ENCODE data around the gene GOLT1A.
"Not testable (repeated sequence)": the region's sequence is repeated elsewhere in the genome, so short reads cannot be mapped to it uniquely, and the experiment has no call there.

The GOLT1A gene

DNA sequence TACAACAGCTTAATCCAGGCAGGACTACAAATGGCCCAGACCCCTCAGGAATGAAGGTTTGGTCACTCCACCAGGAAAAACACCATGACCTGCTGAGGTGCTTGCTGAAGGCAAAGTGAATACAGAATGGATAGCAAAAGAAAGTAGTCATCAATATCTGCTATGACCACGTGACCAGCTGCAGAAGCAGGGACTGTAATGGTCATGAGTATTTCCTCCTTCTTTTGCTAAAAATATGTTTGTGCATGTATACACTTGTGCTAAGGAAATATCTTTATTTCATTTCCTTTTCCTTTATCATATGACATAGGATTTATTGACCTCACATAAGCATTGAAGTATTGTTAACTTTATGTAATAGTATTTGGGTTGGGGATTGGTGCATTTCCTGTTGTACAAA lies 26.4 kb upstream of the GOLT1A start:
- no peak for DNase-seq (ENCODE audit: low spot score in 2 of 2)

DNA sequence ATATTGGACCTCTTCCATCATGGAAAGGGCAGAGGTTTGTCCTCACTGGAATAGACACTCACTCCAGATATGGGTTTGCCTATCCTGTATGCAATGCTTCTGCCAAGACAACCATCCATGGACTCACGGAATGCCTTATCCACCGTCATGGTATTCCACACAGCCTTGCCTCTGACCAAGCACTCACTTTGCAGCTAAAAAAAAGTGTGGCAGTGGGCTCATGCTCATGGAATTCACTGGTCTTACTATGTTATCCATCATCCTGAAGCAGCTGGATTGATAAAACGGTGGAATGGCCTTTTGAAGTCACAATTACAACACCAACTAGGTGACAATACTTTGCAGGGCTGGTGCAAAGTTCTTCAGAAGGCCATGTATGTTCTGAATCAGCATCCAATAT lies 25.6 kb upstream of the GOLT1A start:
- not testable (repeated sequence) for DNase-seq (ENCODE audit: low spot score in 2 of 2); H3K27ac Mint-ChIP-seq (ENCODE audit: low read depth); H3K4me3 Mint-ChIP-seq; ATAC-seq (replicated peaks; ENCODE audit: extremely low read depth, poor library complexity, severe bottlenecking); H3K36me3 Mint-ChIP-seq (ENCODE audit: insufficient read depth); H3K9me3 Mint-ChIP-seq; H3K4me1 Mint-ChIP-seq
- peaks cover 32% of the 10 kb centered on the region for H3K27me3 Mint-ChIP-seq

More for the DNA sequence above, 26.4 kb upstream of the GOLT1A start:
- H3K36me3 Mint-ChIP-seq (ENCODE audit: insufficient read depth): no peaks in the 10 kb centered on the region
- peaks cover 40% of the 10 kb centered on the region for H3K27me3 Mint-ChIP-seq
- H3K4me1 Mint-ChIP-seq: no peaks in the 10 kb centered on the region
- H3K27ac Mint-ChIP-seq (ENCODE audit: low read depth): no peak overlapping the region
- H3K9me3 Mint-ChIP-seq: no peaks in the 10 kb centered on the region
- ATAC-seq (replicated peaks; ENCODE audit: extremely low read depth, poor library complexity, severe bottlenecking): no peak
- H3K4me3 Mint-ChIP-seq: no peak overlapping the region

DNA sequence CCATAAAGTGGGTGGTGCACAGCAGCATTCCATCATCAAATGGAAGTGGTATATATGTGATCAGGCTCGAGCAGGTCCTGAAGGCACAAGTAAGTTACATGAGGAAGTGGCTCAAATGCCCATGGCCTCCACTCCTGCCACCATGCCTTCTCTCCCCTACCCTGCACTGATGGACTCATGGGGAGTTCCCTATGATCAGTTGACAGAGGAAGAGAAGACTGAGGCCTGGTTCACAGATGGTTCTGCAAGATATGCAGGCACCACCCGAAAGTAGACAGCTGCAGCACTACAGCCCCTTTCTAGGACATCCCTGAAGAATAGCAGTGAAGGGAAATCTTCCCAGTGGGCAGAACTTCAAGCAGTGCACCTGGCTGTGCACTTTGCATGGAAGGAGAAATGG lies 24.7 kb upstream of the GOLT1A start:
- H3K4me3 Mint-ChIP-seq; DNase-seq (ENCODE audit: low spot score in 2 of 2); H3K9me3 Mint-ChIP-seq; H3K27ac Mint-ChIP-seq (ENCODE audit: low read depth); ATAC-seq (replicated peaks; ENCODE audit: extremely low read depth, poor library complexity, severe bottlenecking); H3K4me1 Mint-ChIP-seq; H3K36me3 Mint-ChIP-seq (ENCODE audit: insufficient read depth): not testable (repeated sequence)
- peaks cover 29% of the 10 kb centered on the region for H3K27me3 Mint-ChIP-seq

DNA sequence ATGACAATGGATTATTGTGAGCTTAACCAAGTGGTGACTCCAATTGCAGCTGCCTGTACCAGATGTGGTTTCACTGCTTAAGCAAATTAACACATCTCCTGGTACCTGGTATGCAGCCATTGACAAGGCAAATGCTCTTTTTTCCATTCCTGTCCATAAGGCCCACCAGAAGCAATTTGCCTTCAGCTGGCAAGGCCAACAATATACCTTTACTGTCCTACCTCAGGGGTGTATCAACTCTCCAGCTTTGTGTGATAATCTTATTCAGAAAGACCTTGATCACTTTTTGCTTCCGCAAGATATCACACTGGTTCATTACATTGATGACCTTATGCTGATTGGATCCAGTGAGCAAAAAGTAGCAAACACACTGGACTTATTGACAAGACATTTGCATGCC lies 23.7 kb upstream of the GOLT1A start:
- peaks cover 26% of the 10 kb centered on the region for H3K27me3 Mint-ChIP-seq
- H3K9me3 Mint-ChIP-seq; H3K4me1 Mint-ChIP-seq; ATAC-seq (replicated peaks; ENCODE audit: extremely low read depth, poor library complexity, severe bottlenecking); H3K36me3 Mint-ChIP-seq (ENCODE audit: insufficient read depth); DNase-seq (ENCODE audit: low spot score in 2 of 2); H3K4me3 Mint-ChIP-seq; H3K27ac Mint-ChIP-seq (ENCODE audit: low read depth): not testable (repeated sequence)

DNA sequence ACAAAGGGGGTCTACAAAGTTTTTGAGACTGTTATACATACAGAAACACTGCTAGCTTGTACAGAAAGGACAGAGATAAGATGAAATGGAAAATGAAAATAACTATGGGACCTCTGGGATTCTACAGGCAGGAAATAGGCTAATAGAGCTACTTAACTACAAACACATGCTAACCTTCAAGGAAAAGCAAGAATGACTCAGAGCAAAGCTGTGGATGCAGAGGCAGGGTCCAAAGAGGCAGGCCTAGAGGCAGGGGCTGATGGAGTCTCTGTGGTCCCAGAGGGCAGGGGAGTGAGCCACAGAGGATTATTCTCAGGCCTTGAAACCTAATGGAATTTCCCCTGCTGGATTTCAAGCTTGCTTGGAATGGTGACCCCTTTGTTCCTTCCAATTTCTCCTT lies 18.7 kb upstream of the GOLT1A start:
- H3K27ac Mint-ChIP-seq (ENCODE audit: low read depth): no peak overlapping the region
- no peak for ATAC-seq (replicated peaks; ENCODE audit: extremely low read depth, poor library complexity, severe bottlenecking)
- no peak overlapping the region for H3K4me3 Mint-ChIP-seq
- H3K9me3 Mint-ChIP-seq: no peaks in the 10 kb centered on the region
- no peaks in the 10 kb centered on the region for H3K4me1 Mint-ChIP-seq
- H3K27me3 Mint-ChIP-seq: peaks cover 21% of the 10 kb centered on the region
- H3K36me3 Mint-ChIP-seq (ENCODE audit: insufficient read depth): no peaks in the 10 kb centered on the region
- no peak for DNase-seq (ENCODE audit: low spot score in 2 of 2)

DNA sequence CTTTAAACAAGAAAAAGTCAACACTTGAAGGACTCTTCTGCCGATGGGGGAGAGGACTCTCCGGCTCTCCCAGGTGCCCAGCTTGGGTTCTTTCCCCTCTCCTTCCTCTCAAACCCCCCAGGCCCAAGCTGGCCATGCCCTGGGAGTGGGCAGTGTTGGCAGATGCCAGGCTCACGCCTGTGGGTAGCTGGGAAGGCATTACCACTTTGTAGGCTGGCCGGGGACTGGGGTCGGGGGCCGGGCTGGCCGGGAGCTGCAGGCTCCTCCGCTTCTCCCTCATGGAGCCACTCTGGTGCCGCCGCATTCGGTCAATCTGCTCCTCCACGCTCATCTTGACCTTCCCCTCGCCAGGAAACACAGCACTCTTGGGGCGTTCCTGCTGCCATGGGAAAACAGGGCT lies 16.4 kb upstream of the GOLT1A start:
- H3K36me3 Mint-ChIP-seq (ENCODE audit: insufficient read depth): no peaks in the 10 kb centered on the region
- no peak for DNase-seq (ENCODE audit: low spot score in 2 of 2)
- no peak overlapping the region for H3K27ac Mint-ChIP-seq (ENCODE audit: low read depth)
- no peak overlapping the region for H3K4me3 Mint-ChIP-seq
- ATAC-seq (replicated peaks; ENCODE audit: extremely low read depth, poor library complexity, severe bottlenecking): no peak
- H3K4me1 Mint-ChIP-seq: no peaks in the 10 kb centered on the region
- H3K27me3 Mint-ChIP-seq: peaks cover 8% of the 10 kb centered on the region
- no peaks in the 10 kb centered on the region for H3K9me3 Mint-ChIP-seq

DNA sequence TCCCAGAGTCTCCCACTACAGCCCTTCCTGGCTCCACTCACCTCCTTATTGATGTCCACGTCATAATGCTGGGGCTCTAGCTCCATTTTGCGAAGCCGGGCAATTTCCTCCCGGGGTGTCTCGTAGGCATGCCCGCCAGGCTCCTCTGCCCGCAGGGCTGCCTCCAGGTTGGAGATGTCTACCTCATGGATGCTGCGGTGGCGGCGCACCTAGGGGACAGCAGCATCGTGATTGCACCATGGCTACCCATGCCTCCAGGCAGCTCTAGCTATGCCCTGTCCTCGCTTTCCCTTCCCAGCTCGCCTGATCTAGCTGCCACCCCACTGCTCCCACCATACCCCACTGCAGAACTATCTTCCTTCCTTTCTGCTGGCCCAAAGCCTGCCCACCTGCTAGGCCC lies 15.1 kb upstream of the GOLT1A start:
- ATAC-seq (replicated peaks; ENCODE audit: extremely low read depth, poor library complexity, severe bottlenecking) (no peak), DNase-seq (ENCODE audit: low spot score in 2 of 2) (no peak)
- Mint-ChIP-seq H3K4me1 (no peaks in the 10 kb centered on the region), H3K4me3 (no peak overlapping the region), H3K9me3 (no peaks in the 10 kb centered on the region), H3K36me3 (ENCODE audit: insufficient read depth) (no peaks in the 10 kb centered on the region), H3K27ac (ENCODE audit: low read depth) (no peak overlapping the region), H3K27me3 (peaks cover 8% of the 10 kb centered on the region)

DNA sequence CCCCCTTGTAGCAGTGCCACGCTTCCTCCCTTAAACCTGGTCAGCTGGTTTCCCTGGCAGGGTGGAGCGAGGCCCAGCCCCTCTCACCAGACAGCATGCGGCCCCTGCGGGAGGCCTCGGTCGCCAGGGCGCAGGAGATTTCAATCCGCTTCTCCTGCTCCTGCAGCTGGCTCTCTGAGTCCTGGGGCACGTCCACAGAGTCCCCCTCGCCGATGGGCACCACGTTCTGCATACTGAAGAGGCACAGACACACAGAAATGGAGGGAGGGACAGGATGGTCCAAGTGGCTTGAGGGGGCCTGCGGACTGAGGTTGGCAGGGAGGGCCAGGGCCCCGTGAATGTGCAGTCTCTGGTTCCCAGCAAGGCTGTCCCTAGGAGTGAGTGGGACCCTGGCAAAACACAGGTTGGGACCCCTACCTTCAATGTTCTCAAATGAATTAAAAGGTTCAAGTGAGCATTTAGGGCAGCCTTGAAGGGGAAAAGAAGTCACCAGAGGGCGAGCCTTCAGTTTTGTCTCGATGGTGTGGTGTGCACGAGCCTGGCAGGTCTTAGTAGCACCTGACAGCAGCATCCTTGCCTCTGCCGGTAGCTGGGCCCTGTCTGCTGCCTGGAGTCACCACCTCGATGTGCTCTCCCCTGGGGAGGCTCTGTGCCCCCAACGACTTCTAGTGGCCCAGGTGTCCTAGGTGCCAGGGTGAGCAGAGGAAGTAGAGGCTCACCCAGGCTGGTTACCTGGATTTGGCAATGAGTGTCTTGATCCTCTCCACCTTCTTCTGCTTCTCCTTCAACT lies 14.4 kb upstream of the GOLT1A start:
- no peak overlapping the region for H3K4me3 Mint-ChIP-seq
- no peak overlapping the region for H3K27ac Mint-ChIP-seq (ENCODE audit: low read depth)
- no peak for DNase-seq (ENCODE audit: low spot score in 2 of 2)

DNA sequence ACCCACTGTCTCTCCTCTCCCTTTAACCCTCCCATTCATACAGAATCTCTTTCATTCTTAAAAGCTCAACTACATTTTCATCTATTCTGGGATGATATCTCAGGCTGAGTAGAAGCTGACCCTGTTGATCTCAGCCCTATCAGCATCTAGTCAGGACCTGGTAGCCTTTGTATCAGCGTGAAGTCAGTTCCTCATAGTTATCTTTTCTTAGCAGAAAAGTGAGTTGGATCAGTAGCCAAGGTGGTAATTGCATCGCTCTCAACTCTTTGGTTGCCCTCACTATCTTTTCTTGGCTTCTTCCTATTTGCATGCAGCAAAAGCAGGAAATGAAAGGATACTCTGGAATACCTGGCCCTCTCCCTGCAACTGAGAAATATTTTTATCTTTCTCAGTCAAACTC lies 13.6 kb upstream of the GOLT1A start:
- no peak for ATAC-seq (replicated peaks; ENCODE audit: extremely low read depth, poor library complexity, severe bottlenecking)
- Mint-ChIP-seq H3K4me1 (no peaks in the 10 kb centered on the region), H3K27ac (ENCODE audit: low read depth) (no peak overlapping the region), H3K27me3 (peaks cover 8% of the 10 kb centered on the region), H3K4me3 (no peak overlapping the region), H3K9me3 (no peaks in the 10 kb centered on the region), H3K36me3 (ENCODE audit: insufficient read depth) (no peaks in the 10 kb centered on the region)
- no peak for DNase-seq (ENCODE audit: low spot score in 2 of 2)

More for the DNA sequence above, 14.4 kb upstream of the GOLT1A start:
- Mint-ChIP-seq H3K9me3 (no peaks in the 10 kb centered on the region), H3K27me3 (peaks cover 8% of the 10 kb centered on the region), H3K4me1 (no peaks in the 10 kb centered on the region), H3K36me3 (ENCODE audit: insufficient read depth) (no peaks in the 10 kb centered on the region)
- ATAC-seq (replicated peaks; ENCODE audit: extremely low read depth, poor library complexity, severe bottlenecking): no peak

DNA sequence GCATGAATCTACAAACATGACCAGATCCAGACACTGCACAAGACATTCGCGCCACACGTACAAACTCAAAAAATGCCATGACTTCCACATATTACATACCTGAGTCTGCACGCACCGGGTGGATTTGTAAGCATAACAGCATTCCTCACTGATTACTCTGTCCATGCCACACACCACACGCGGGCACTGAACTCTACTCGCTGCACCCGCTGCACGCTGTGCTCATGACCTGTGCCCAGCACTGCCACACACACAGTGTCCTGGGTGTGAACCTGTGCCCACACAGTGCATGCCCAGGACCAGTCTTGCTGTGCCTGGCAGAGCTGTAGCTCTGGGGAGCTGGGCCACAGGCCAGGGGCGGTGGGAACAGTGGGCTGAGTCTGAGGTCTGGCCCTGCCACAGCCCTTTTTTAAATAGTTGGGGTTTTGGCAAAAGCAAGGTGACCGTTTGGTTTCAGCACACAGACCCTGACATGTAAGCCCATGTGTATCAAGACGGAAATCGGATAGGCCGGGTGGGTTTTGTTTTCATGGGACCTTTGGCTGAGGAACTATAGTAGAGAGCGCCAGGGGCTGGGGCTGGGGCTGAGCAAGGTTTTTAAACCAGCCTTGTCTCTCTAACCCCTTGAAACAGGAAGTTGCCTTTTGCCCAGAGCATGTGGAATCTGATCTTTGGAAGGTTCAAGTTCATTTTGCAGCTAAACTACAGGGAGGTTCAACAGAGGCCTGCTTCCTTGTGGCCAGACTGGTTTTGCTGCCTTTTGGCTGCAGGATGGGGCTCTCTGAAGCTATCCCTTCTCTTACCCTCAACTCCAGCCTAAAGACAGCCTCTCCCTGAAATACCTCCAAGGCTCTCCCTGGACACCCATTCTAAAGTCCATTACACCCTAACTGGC lies 12.3 kb upstream of the GOLT1A start:
- Mint-ChIP-seq H3K9me3 (no peaks in the 10 kb centered on the region), H3K4me1 (no peaks in the 10 kb centered on the region), H3K4me3 (no peak overlapping the region), H3K27me3 (peaks cover 8% of the 10 kb centered on the region), H3K27ac (ENCODE audit: low read depth) (no peak overlapping the region), H3K36me3 (ENCODE audit: insufficient read depth) (no peaks in the 10 kb centered on the region)
- no peak for DNase-seq (ENCODE audit: low spot score in 2 of 2)
- ATAC-seq (replicated peaks; ENCODE audit: extremely low read depth, poor library complexity, severe bottlenecking): no peak

DNA sequence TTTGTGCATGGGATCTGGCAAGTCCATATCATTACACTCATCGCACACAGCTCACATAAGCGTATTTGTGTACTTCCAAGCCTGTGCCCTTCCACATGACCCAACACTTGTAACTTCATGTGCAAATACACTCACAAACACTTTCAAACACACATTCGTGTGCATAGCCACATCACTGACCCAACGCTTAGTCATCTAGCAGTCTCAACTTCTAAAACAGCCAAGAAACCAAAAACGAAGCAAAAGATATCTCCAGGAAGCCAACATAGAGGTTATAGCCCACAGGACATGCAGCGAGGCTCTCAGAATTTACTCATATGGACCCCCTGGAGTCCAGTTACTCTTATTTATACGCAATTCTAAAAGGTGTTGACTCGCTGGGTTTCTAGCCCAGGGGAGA lies 10.9 kb upstream of the GOLT1A start:
- ATAC-seq (replicated peaks; ENCODE audit: extremely low read depth, poor library complexity, severe bottlenecking) (no peak), DNase-seq (ENCODE audit: low spot score in 2 of 2) (no peak)
- Mint-ChIP-seq H3K27ac (ENCODE audit: low read depth) (no peak overlapping the region), H3K4me3 (no peak overlapping the region), H3K4me1 (no peaks in the 10 kb centered on the region), H3K9me3 (no peaks in the 10 kb centered on the region), H3K27me3 (peaks cover 8% of the 10 kb centered on the region), H3K36me3 (ENCODE audit: insufficient read depth) (no peaks in the 10 kb centered on the region)

DNA sequence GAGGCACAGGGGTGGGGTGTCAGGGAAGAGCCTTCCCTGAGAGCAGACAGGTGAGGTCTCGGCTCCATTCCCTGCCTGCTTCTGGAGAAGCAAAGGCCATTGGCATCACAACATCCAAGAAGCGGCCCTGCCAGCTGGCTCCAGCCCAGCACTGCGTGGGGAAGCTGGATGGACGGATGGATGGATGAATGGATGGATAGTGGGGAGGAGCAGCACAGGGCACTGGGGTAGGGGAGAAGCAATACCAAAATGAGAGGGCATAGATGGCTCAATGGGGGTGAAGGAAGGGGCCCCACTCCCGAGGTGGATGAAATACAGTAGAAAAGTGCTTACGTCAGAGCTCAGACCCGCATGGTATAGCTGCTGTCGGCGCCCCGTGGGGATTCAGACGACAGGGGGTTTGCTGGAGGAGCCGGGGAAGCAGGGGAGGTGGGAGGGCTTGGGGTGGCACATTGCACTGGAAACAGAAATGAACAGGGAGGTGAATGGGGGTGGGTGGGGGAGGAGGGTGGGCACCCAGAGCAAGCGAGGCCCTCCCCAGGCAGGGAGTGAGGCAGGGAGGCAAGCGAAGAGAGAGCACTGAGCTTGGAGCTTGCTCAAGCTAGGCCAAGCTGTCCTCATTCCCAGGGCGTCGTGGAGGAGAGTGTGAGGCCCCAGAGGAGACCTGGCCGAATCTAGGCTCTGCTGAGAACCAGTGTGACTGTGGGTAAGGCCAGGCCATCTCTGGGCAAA lies 9.5 kb upstream of the GOLT1A start:
- Mint-ChIP-seq H3K9me3 (no peaks in the 10 kb centered on the region), H3K27me3 (peaks cover 3% of the 10 kb centered on the region), H3K4me1 (peaks cover 6% of the 10 kb centered on the region), H3K36me3 (ENCODE audit: insufficient read depth) (no peaks in the 10 kb centered on the region), H3K27ac (ENCODE audit: low read depth) (no peak overlapping the region), H3K4me3 (no peak overlapping the region)
- DNase-seq (ENCODE audit: low spot score in 2 of 2) (no peak), ATAC-seq (replicated peaks; ENCODE audit: extremely low read depth, poor library complexity, severe bottlenecking) (no peak)

Data from central memory CD8-positive, alpha-beta T cell (primary cell).